ENCODE results near the gene HSPG2. TPM values are rescaled to one million over a fixed set of nuclear protein-coding genes. Genes with fewer than 3 reads are reported as not detected.
A peak's percentile ranks its signal among the peaks of the same experiment; 100 is the strongest.

The HSPG2 gene
- total RNA-seq, 1 experiment from 2014 or later, result 58.9 TPM

- no peaks in the 10 kb centered on the region for H3K27me3 Mint-ChIP-seq (ENCODE audit: insufficient read depth, unreplicated experiment)
- POLR2A ChIA-PET, result interaction anchor here (1.0 to 12.7 kb wide), 7 partner anchors 10 to 156 kb away, joined by 3 to 219 read pairs (median 9); partner anchors contain the start of genes CDC42 and USP48
- BruUV-seq (replicated peaks), result no TSS peak
- H3K36me3 Mint-ChIP-seq (ENCODE audit: insufficient read depth, unreplicated experiment), result no peaks in the 10 kb centered on the region
- CTCF ChIA-PET, result interaction anchor here (0.5 to 4.4 kb wide), 8 partner anchors 9 to 1442 kb away, joined by 3 to 22 read pairs (median 4); no protein-coding TSS in a partner anchor
- no peak for TF ChIP-seq CTCF (IDR thresholded peaks at IDR 0.05; ENCODE audit: unreplicated experiment)
- H3K4me1 Mint-ChIP-seq (ENCODE audit: insufficient read depth, unreplicated experiment), result peaks cover 47% of the 10 kb centered on the region
- intact Hi-C loops (cut with micrococcal nuclease), result loop anchor here (5.0 kb wide), 1 partner anchor 157 kb away; the partner anchor contains the start of gene USP48
- peak overlapping the region; percentile 71 for H3K27ac Mint-ChIP-seq (ENCODE audit: low read depth, unreplicated experiment)
- no peak for DNase-seq (ENCODE audit: unreplicated experiment)
- H3K4me3 Mint-ChIP-seq (ENCODE audit: unreplicated experiment), result peak overlapping the region; percentile 25
- no peaks in the 10 kb centered on the region for H3K9me3 Mint-ChIP-seq (ENCODE audit: unreplicated experiment)
Observed at GRCh38 chr1:21938732-21939538, 1.8 kb upstream of the HSPG2 start.

GRCh38 chr1:21937372-21938121 lies 437 bp upstream of the HSPG2 start:
- Mint-ChIP-seq H3K36me3 (ENCODE audit: insufficient read depth, unreplicated experiment) (no peaks in the 10 kb centered on the region), H3K27ac (ENCODE audit: low read depth, unreplicated experiment) (peak overlapping the region; percentile 6), H3K9me3 (ENCODE audit: unreplicated experiment) (no peaks in the 10 kb centered on the region), H3K27me3 (ENCODE audit: insufficient read depth, unreplicated experiment) (no peaks in the 10 kb centered on the region), H3K4me1 (ENCODE audit: insufficient read depth, unreplicated experiment) (peaks cover 54% of the 10 kb centered on the region), H3K4me3 (ENCODE audit: unreplicated experiment) (peak overlapping the region; percentile 71)
- no peak for TF ChIP-seq CTCF (IDR thresholded peaks at IDR 0.05; ENCODE audit: unreplicated experiment)
- no TSS peak for BruUV-seq (replicated peaks)
- CTCF ChIA-PET, result interaction anchor here (0.6 to 4.4 kb wide), 3 partner anchors 19 to 1700 kb away, joined by 3 to 22 read pairs (median 4); no protein-coding TSS in a partner anchor
- intact Hi-C loops (cut with micrococcal nuclease), result loop anchor here (5.0 kb wide), 1 partner anchor 155 kb away; the partner anchor contains the start of gene USP48
- DNase-seq (ENCODE audit: unreplicated experiment), result peak; percentile 81
- POLR2A ChIA-PET, result interaction anchor here (0.6 to 12.7 kb wide), 5 partner anchors 20 to 155 kb away, joined by 3 to 219 read pairs (median 7); partner anchors contain the start of genes CDC42 and USP48

- Mint-ChIP-seq H3K4me1 (ENCODE audit: insufficient read depth, unreplicated experiment) (peaks cover 61% of the 10 kb centered on the region), H3K4me3 (ENCODE audit: unreplicated experiment) (peak overlapping the region; percentile 78), H3K36me3 (ENCODE audit: insufficient read depth, unreplicated experiment) (no peaks in the 10 kb centered on the region), H3K27ac (ENCODE audit: low read depth, unreplicated experiment) (peak overlapping the region; percentile 89), H3K27me3 (ENCODE audit: insufficient read depth, unreplicated experiment) (no peaks in the 10 kb centered on the region), H3K9me3 (ENCODE audit: unreplicated experiment) (no peaks in the 10 kb centered on the region)
- CTCF ChIA-PET, result interaction anchor here (1.9 kb wide), 1 partner anchor 21 kb away, joined by 6 read pairs; no protein-coding TSS in a partner anchor
- POLR2A ChIA-PET, result interaction anchor here (0.6 to 12.7 kb wide), 11 partner anchors 12 to 171 kb away, joined by 3 to 219 read pairs (median 6); partner anchors contain the start of genes CDC42 and USP48
- TF ChIP-seq CTCF (IDR thresholded peaks at IDR 0.05; ENCODE audit: unreplicated experiment), result no peak
- intact Hi-C loops (cut with micrococcal nuclease), result loop anchor here (5.0 kb wide), 1 partner anchor 154 kb away; the partner anchor contains the start of gene USP48
- BruUV-seq (replicated peaks), result TSS peak; percentile 24
- no peak for DNase-seq (ENCODE audit: unreplicated experiment)
Observed at GRCh38 chr1:21936366-21937031, 611 bp downstream of the HSPG2 start.

Measured in MCF 10A (cell line).